Measurements from ENCODE around the gene AKAP3.
A peak's percentile ranks its signal among the peaks of the same experiment; 100 is the strongest.

Gene AKAP3
- total RNA-seq: 0.95 to 3.9 (median 3.4) reads per million in 3 experiments

DNA sequence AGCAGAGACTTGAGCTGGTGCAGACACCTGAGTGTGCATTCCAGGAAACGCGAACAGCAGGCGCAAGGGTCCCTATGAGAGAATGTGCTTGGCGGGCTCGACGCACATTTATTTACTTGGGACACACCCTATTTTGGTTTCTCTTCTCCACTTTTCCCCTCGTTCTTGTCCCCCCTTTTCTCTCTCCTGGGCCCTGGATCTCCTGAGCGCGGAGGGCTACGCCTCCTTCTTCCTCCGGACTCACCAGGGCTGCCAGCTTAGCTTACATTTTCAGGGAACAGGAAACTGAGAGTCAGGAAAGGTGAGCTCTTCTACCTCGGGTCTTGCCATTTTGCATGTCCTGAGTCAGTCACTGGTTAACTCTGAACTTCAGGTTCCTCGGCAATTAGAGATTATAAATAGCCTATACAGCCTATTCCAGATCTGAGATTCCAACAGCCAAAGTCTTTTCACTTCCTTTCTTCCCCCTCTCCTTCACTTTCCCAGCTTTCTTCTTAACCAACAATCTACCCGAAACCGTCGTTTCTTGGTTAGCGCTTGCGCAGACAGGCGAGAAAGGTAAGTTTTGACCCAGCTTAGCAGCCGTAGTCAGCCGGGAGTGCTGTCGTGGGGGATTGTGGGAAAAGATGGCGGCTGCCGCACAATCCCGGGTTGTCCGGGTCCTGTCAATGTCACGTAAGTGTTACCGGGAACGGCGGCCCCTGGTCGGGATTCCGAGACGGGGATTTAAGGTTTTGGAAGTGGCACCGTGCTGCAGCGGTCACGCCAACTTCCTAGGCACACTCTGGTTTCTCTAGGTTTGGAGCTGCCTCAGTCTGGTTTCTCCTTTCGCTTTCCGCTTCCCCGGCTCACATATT, at the start of gene AKAP3, which contains the start of gene NDUFA9:
AKAP3 (minus strand) TSS at position 551 of the 857 bp plus-strand sequence. CDS start 10,855 bp downstream, outside the sequence.
NDUFA9 (plus strand) TSS at position 614 of the 857 bp plus-strand sequence; CDS start at position 627, 13 bp downstream.
- DNase-seq: peak; percentile 83

DNA sequence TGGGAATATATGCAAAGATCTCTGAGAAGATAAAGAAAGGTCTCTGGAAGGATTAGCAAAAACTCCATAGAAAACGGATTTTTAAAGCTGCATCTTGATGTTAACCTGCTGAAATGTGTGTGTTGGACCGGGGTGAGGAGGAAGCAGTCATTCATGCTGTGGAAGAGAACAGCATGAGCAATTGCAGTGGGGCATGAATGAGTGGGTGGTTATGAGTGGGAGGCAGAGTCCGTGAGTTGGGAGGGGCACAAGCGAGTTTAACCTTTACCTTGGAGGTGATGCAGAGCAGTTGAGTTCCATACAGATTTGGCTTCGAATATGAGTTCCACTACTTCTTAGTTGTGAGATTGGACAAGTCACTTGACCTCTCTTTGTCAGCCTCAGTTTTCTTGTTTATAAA, 41.9 kb upstream of the AKAP3 start:
- no peak for DNase-seq

DNA sequence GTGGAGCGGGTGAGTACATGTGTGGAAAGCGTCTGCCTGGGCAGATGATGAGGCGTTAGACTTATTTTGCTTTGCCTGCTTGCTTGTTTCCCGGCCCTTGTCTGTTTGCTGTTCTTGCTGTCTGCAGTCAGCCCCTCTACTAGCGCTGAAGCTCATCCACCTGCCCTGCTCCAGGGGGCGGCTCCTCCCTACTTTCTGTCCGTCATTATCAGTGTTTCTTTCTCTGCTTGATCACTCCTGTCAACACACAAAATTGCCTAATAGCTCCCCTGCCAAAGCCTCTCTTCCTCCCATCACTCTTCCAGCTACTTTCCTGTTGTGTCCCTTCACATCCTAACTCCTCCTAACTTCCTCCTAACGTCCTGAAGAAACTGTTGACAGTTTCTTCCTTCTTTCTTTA, 36.5 kb upstream of the AKAP3 start:
- no peak for DNase-seq

DNA sequence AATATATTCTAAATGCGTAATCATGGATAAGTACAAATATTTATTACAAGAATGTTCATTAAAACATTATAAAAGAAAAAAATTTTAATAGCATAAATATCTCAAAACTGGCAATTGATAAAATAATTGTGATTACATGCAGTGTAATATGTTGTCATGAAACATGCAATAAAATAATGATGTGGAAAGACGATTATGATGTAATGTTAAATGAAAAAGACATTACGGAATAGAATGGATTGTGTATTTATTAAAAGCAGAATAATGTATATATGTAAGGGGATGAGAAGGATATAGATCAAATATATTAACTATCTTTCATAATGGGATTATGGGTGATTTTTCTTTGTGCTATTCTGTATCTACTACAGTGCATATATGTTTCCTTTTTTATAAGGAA, 32.9 kb upstream of the AKAP3 start:
- DNase-seq: no peak

DNA sequence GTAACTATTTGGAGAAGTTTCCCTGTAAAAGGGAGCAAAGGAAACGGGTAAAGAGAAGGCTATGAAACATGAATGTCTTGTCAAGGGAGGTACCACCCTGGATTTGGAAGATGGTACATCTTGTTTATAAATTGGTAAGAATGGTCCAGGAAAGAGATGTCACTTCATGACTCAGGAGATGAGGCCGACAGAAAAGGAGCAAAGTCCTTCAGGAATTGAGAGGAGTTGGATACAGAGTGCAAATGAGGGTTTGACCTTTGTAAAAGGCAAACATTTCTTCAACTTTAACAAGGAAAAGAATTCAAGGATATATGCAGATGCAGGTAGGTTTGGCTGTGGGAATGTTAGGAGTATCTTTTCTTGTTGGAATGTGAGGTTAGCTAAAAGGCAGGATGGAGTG, 30.9 kb upstream of the AKAP3 start:
- DNase-seq: no peak

DNA sequence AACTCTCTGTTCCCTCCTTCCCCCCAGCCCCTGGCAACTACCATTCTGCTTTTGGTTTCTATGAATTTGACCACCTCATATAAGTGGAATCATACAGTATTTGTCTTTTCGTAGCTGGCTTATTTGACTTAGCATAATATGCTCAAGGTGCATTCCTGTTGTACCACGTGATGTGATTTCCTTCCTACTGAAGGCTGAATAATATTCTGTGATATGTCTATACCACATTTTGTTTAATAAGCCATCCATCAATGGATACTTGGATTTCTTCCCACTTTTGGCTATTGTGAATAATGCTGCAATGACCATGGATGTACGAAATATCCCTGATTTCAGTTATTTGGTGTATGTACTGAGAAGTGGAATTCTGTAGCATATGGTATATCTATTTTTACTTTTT, 16.4 kb upstream of the AKAP3 start:
- DNase-seq: no peak

DNA sequence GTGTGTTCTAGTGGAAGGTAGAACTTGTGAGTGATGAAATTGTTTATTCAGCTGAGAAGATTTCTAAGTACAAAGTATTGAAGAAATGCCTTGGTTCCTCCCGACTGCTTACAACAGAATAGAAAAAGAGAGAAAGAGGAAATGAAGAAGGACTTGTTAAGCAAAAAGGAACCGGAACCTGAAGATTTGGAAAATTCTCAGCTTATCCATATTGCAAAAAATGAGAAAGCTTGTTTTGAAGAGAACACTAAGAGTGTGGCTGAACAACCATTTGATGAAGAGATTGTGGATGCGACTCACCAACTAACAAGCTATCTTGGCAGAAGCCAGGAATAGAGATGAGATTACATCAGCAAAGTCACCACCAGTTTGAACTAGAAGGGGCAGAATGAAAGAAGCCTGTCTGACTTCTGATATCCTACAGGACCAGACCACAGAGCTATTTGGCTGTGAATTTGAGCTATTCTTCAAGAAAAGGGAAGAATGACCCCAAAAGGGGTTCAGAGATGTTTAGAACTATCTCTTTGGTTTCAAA, 15.2 kb upstream of the AKAP3 start:
- DNase-seq: no peak

DNA sequence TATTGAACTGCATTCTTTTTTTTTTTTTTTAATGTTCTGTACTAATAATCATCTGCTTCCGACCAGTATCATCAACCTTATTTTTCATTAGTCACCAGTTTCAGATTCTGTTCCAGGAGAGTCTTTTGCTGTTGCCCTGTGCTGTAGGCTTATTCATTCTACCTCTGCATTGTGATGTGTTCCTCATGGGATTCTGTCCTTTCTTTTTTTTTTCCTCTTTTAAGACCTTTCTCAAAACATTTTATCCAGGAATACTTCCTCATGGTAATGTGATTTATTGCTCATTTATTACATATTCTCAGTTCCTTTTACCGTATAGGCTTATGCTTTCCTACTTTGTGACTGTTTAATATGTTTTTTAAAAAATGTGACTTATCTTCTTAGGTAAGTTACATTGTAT, 4.8 kb upstream of the AKAP3 start:
- no peak for DNase-seq

DNA sequence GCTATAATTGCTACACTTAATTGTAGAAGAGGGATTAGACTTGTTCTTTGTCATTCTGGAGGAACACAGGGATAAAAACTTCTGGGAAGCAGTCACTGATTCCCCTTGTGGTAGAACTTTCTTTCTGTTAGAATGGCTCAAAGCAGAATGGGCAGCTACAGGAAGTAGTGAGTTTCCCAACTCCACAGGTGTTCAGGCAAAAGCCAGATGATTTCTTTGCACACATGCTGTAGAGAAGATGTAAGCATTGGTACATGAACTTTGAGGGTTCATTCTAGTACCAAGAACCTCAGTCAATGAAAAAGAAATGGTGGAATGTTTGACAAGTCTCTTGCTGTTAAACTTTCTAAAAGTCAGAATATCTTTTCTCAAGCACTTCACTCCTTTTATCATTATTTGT, 4.4 kb upstream of the AKAP3 start:
- no peak for DNase-seq

DNA sequence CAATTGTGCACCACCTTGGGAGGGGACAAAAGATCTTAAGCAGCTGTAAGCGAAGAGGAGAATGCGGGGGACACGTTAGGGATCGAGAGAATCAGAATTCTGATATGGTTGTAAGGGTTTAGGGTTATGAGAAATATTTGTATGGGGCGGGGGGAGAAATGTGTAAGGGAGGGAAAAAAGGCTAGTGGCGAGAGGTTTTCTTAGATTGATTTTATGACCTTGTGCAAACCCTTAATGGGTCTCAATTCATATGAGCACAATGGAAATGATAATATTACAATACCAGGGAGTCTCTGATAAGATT, 459 bp upstream of the AKAP3 start:
- no peak for DNase-seq

DNA sequence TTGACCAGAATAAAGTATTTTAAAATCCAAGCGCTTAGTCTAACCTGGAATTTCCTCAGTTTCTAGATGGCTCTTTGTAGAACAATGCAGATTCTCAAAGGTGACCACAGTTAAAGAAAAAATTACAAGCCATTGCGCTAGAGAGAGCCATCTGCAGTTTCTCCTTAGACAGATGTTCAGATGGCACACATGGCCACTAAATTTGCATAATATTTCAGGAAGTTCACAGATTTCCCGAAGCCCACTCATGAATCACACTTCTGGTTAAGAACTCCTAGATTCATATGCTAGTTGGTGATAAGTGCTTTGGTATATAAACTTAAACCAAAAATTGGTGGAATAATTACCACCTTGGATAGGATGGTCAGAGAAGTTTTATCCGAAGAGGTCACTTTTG, 749 bp downstream of the AKAP3 start:
- no peak for DNase-seq

DNA sequence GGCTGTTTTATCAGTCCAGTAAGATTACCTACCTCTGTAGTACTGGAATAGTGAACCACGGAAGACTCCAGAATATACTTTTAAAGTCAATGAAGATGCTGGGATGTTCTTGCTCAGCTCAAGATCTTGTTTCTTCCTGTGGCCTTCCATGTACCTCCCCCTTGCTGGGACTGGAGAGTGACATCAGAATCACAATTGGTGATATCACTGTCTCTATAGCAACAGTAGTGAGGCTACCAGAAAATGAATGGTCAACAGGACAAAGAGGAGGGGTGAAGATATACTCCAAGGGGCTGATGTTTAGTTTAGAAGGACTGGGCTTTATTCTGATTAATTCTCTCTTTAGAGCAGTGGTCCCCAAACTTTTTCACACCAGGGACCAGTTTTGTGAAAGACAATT, 3.8 kb downstream of the AKAP3 start:
- DNase-seq: no peak

DNA sequence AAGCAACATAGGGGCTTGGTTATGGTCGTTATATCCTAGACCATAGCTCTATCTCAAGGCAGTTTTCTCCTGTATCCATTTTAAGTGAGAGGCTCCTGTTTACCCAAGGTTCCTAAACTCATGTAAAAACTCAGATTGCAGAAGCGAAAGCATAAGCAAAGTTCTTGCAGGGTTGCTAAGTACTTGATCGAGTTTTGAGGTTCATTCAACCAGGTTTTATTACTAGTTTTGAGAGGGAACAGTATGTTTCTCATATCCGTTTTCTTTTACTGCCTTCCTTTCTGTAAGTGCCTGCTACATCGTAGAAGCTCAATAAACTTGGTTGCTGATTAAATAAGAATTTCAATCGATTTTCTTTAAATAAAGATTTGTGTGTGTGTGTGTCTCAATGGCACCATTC, 5.1 kb downstream of the AKAP3 start:
- no peak for DNase-seq

DNA sequence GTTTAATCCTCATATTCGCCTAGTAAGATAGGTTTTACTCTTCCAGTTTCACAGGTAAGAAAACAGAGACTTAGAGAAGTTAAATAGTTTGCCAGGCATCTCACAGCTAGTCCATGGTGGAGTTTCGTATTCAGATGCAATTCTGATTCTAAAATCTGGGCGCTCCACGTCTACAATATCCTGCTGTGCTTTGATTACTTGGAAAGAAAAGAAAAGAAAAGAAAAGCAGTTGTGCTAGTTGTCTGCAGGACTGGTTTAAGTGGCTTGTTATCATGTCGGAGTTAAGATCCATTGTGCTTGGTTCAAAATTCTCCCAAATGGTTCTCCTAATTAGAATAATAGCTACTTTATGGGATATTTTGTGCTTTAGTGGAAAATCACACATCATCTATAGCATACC, 18.6 kb downstream of the AKAP3 start:
- DNase-seq: no peak

DNA sequence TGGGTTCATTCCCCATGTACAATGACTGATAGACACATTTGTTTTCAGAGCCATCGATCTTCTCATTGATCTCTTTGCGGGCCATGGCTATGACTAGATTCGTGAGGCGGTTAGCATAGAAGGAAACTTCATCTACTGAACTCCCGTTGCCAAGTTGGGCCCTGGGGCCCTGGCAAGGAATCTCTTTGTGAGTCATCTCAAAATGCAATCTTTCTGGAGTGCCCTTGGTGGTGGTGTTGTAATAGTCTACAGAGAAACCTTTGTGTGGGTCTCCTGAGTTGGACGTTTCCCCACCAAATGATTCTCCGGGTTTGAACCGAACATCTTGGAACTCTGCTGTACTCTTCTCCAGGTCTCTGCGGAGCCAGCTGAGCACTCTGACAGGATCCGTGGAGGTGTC, 20.4 kb downstream of the AKAP3 start:
- DNase-seq: no peak

DNA sequence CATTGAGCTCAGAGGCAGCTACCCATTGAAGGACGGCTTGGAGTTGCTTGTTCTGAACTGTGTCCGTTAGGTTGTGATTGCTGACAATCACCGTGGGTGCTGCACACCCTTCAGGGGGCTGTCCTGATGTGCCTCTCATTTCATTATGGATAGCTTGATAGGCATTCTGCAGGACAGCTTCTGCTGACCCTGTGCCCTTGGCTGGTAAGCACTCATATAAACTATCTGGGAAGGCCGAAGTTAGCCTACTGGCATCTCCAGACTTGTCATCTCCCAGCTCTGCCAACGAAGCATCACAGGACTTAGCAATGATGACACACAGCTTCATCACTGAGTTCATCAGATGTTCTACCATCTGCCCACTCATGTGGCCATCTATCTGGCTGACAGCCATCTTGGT, 22.3 kb downstream of the AKAP3 start:
- no peak for DNase-seq

DNA sequence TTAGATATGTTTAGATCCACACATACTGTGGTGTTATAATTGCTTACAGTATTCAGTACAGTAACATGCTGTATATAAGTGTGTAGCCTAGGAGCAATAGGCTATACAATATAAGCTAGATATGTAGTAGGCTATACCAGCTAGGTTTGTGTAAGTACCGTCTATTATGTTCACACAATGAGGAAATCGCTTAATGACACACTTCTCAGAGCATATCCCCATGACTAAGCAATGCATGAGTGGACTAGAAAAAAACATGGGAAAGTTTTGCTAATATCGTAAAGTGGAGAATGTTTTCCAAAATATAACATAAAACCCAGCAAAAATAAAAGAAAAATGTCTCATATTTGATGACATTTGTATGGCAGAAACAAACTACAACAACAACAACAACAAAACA, 27.3 kb downstream of the AKAP3 start:
- DNase-seq: no peak

DNA sequence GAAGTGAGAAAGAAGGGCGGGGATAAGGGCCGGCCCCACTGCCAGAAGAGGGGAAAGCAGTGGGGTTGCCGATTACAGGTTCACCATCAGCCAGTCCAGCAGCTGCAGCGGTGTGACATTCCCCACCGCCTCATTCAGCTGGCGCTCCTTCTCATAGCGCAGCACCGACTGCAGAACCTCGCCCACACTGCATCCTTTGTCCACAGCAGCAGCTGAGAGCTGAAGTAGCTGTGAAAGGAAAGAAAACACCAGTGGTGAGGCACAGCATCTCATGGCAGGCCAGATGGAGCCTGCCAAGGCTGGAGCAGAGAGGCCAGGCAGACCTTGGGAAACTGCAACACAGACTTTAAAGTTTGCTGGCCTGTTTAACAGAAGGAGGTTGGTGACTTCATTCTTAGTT, 33.2 kb downstream of the AKAP3 start:
- DNase-seq: no peak

DNA sequence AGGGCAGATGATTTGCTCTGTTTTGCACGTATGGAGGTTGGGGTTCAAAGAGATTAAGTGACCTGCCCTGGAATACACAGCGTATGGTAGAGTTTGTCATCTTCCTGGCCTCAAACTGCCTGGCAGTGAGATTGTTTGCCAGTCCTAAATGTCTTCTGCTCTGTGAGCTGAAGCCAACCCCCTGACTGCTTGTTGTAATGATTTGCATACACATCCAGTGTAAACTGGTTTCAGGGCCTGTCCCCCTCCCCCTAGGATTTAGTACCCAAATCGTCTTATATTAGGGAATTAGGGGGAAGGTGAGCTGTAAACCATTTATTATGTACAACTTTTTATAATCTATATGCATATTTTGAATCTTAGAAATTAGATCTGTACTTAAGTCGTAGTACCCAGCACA, 38.4 kb downstream of the AKAP3 start:
- DNase-seq: no peak

DNA sequence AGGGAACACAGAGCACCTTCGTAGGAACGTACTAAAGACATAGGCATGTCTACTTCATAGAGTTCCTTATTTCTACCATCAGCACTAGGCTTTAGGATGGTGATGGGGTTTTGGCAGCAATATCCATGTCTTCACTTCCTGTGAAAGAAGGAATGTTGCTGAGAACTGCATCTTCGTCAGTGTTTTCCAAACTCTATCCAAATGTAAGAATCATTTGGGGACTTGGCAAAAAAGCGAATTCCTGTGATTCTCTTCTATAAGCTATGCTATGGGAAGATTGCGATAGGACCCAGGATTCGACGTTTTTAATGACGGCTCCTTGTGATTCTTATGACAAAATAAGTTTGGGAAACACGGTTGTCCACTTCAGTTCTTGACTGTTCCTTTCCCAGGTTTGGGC, 39.8 kb downstream of the AKAP3 start:
- no peak for DNase-seq

DNA sequence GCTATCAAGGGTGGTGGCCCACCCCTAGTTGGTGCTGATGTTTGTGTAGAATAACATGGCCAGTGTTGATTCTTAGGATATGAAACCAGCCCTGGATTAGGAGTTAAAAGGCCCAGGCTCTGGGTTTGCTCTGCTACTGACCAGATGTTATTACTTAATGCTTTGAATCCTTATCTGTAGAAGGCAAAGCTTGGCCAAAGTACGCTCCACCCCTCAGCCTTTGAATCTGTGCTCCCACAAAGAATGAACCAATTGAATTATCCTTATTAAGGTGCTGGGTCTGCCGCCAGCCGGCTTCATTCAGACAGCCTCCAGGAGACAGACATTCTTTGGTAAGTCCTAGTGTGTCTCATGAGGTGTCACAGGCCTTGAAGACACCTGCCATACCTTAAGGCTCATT, 41.8 kb downstream of the AKAP3 start:
- no peak for DNase-seq

DNA sequence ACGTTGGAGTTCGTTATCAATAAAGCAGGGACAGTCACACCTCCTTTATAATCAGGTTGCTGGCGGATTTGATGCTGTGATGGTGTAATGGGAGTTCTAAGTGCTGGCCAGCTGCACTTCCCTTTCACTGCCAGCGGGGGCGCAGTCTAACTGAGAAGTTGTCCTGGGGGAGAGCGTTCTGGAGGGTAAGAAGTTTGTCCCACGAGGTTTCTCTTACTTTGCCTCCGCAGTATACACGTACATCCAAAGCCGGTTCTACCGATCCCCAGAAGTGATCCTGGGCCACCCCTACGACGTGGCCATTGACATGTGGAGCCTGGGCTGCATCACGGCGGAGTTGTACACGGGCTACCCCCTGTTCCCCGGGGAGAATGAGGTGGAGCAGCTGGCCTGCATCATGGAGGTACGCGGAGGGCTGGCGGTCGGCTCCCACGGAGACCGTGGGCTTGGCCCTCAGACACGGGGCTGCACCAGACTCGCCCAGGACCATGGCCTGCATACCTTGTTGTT, 44.1 kb downstream of the AKAP3 start:
- DNase-seq: peak; percentile 72

DNA sequence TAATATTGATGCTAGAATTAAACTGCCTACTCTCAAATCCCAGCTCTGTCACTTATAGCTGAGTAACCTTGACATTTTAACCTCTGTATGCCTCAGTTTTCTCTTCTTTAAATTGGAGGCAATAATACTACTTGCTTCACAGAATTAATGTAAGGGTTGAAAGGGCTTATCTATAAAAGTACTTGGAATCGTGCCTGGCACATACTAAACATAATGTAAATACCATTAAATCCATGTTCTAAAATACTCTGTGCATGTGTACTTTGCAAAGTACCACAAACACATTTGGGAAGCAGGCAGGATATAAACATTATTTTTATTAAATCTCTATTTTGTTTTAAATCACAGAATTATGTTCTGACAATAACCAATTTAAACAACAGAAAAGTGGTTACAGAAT, 44.9 kb downstream of the AKAP3 start:
- no peak for DNase-seq

DNA sequence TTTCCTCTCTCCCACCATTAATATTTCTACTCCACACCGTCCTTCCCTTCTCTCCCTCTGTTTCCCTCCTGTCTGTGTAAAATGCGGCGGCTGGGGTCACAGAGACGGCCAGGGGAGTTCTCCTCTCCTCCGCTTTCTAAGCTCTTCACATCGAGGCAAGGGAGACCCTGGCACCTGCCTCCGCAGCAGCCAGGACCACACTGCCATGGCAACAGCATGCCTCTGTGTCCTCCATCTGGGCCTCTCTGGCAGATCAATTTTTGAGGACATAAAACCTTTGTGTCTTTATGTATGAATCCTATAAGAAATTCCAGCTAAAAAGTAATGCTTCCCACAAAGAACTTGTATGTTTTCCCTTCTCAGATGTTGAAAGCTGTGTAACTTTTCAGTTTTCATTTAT, 45.4 kb downstream of the AKAP3 start:
- no peak for DNase-seq

DNA sequence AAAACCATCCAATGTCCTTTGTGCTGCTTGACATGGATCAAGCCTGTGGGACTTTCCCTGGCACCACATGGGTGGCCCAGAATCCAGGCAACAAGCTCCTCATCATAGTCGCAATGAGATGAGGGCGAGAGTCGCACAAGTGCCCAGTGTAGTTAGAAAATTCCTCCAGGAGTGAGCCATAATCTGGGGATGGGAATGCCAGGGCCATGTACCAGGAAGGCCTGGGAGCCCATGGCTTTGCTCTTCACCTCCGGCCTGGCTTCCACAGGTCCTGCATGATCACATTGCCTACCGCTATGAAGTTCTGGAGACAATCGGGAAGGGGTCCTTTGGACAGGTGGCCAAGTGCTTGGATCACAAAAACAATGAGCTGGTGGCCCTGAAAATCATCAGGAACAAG, 53.0 kb downstream of the AKAP3 start:
- no peak for DNase-seq
